Measurements from ENCODE around the gene SUCO. TPM values are rescaled to one million over a fixed set of nuclear protein-coding genes. Genes with fewer than 3 reads are reported as not detected.

SUCO gene
- total and polyA plus RNA-seq, 2 of the 8 experiments (the other 6 are each of a cell fraction or from before 2014, with no cell fraction given), result 8.3 to 35.8 TPM

DNA sequence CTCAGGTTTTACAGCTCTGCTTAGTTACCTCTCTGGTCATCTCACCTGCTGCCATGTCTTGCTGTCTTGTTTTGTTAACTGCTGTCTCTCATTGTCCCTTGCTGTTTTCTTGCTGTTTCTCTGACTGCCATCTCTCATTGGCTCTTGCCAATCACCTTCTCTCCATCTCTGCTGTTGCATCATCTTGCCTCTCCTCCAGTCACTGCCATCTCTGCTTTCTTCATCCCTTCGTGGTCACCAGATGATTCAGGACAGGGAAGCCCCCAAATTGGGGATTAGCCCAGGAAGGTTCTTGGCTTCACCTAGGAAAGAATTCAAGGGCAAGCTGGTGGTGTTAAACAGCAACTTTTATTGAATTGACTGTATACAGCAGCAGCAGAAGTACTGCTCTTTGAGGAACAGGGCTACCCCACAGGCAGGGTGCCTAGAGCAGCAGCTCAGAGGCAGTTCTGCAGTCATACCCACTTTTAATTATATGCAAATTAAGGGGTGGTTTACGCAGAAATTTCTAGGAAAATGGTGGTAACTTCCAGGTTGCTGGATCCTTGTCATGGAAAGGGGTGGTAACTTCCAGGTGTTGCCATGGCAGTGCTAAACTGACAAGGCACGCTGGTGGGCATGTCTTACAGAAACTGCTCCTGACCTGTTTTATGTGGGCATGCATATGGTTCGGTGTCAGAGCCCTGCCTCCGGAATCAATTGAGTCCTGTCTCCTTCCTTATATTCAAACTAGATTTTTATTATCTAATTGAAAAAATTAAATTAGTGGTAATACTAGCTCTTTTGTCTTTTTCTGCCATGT is 33.4 kb downstream of the SUCO start (continued):
- TF ChIP-seq CHD7 (IDR thresholded peaks at IDR 0.05; ENCODE audit: insufficient replicate concordance, low read length) (no peak), HDAC6 (IDR thresholded peaks at IDR 0.05; ENCODE audit: low read depth, low read length) (no peak), ATF2 (IDR thresholded peaks at IDR 0.05; ENCODE audit: low read length) (no peak), BACH1 (IDR thresholded peaks at IDR 0.05; ENCODE audit: low read length) (no peak), HDAC2 (IDR thresholded peaks at IDR 0.05; ENCODE audit: borderline replicate concordance in 1 of 2, low read depth in 2 of 2, low read length in 2 of 2) (no peak), SIRT6 (IDR thresholded peaks at IDR 0.05; ENCODE audit: low read length) (no peak), SP1 (IDR thresholded peaks at IDR 0.05; ENCODE audit: low read depth, low read length) (no peak), KDM4A (IDR thresholded peaks at IDR 0.05; ENCODE audit: low read depth, low read length, severe bottlenecking) (no peak)
